IMR-90 (cell line): ENCODE data around the gene CIAO2A. TPM values are rescaled to one million over a fixed set of nuclear protein-coding genes. Genes with fewer than 3 reads are reported as not detected.

Experiments
- ATAC-seq: fragments of 200-7000 bp; cut with Tn5 transposase; 2 replicates; pipeline ENCODE4 v1.9.1; 2020; ENCODE audit warnings: low read depth, mild to moderate bottlenecking, moderate library complexity
- BruUV-seq: library from RNA; stranded (reverse); fragments of 400-500 nt; replicated peaks from 2 replicates; lab custom pipeline; 2021; lab: Mats Ljungman, UMichigan
- CTCF ChIA-PET: fragments of 300-600 bp; formaldehyde crosslinking; extraction: SDS; loops from one replicate; lab custom pipeline; 2021; ENCODE audit warnings: antibody characterized with exemption; lab: Yijun Ruan, JAX
- POLR2A ChIA-PET: fragments of 300-600 bp; sonication (Branson Sonifier 250); formaldehyde crosslinking; loops from one replicate; lab custom pipeline; 2022; ENCODE audit warnings: antibody characterized with exemption; ENCODE audit not compliant: unreplicated experiment; lab: Charles Lee
- DNase-seq: peaks from one replicate; pipeline ENCODE4 v3.0.0; 2013
- H2AFZ ChIP-seq: replicated peaks from 2 replicates; pipeline ENCODE3; 2013; ENCODE audit warnings: low read length, mild to moderate bottlenecking; ENCODE audit not compliant: poor library complexity
- H2AK5ac ChIP-seq: 2 replicates; pipeline ENCODE4 v1.6.1; 2013; ENCODE audit warnings: low read depth, low read length, inconsistent platforms
- H2AK9ac ChIP-seq: replicated peaks from 2 replicates; pipeline ENCODE3; 2013; ENCODE audit warnings: mild to moderate bottlenecking, low read depth, low read length, moderate library complexity; ENCODE audit not compliant: poor library complexity
- H2BK120ac ChIP-seq: 2 replicates; pipeline ENCODE4 v1.6.1; 2013; ENCODE audit warnings: low read depth, low read length, inconsistent platforms
- H2BK15ac ChIP-seq: 3 replicates; pipeline ENCODE4 v1.6.1; 2013; ENCODE audit warnings: low read depth, low read length, inconsistent platforms
- H2BK20ac ChIP-seq: 2 replicates; pipeline ENCODE4 v1.6.1; 2013; ENCODE audit warnings: low read depth, mild to moderate bottlenecking, inconsistent platforms, low read length, moderate library complexity
- H2BK5ac ChIP-seq: 2 replicates; pipeline ENCODE4 v1.6.1; 2013; ENCODE audit warnings: mild to moderate bottlenecking, low read depth, low read length, inconsistent platforms; ENCODE audit not compliant: poor library complexity, severe bottlenecking
- H3K14ac ChIP-seq: replicated peaks from 2 replicates; pipeline ENCODE4 v1.6.1; 2013; ENCODE audit warnings: low read depth, low read length, inconsistent platforms
- H3K18ac ChIP-seq: 2 replicates; pipeline ENCODE4 v1.6.1; 2013; ENCODE audit warnings: low read depth, low read length, control low read depth
- H3K23ac ChIP-seq: 2 replicates; pipeline ENCODE4 v1.6.1; 2013; ENCODE audit warnings: low read depth, low read length, inconsistent platforms
- H3K27ac ChIP-seq: 2 replicates; pipeline ENCODE4 v1.5.1; 2013; ENCODE audit warnings: mild to moderate bottlenecking, control low read depth, low read length; ENCODE audit not compliant: insufficient read depth
- H3K27me3 ChIP-seq: 2 replicates; pipeline ENCODE4 v1.6.1; 2013; ENCODE audit warnings: low read length; ENCODE audit not compliant: control insufficient read depth, insufficient read depth
- H3K36me3 ChIP-seq: 2 replicates; pipeline ENCODE4 v1.6.1; 2013; ENCODE audit warnings: low read length, mixed read lengths; ENCODE audit not compliant: control insufficient read depth, insufficient read depth
- H3K4ac ChIP-seq: 2 replicates; pipeline ENCODE4 v1.6.1; 2013; ENCODE audit warnings: low read depth, low read length, inconsistent platforms
- H3K4me1 ChIP-seq: 2 replicates; pipeline ENCODE4 v1.6.1; 2013; ENCODE audit warnings: low read length, mixed read lengths; ENCODE audit not compliant: control insufficient read depth, insufficient read depth
- H3K4me2 ChIP-seq: 2 replicates; pipeline ENCODE4 v1.6.1; 2013; ENCODE audit warnings: low read depth, mild to moderate bottlenecking, control low read depth, low read length, moderate library complexity
- H3K4me3 ChIP-seq: 2 replicates; pipeline ENCODE4 v1.5.1; 2013; ENCODE audit warnings: low read depth, mild to moderate bottlenecking, control low read depth, low read length, moderate library complexity; ENCODE audit not compliant: insufficient read depth
- H3K56ac ChIP-seq: 2 replicates; pipeline ENCODE4 v1.6.1; 2013; ENCODE audit warnings: low read length, inconsistent platforms; ENCODE audit not compliant: insufficient read depth; ENCODE audit errors: extremely low read depth
- H3K79me1 ChIP-seq, 2 experiments: 2 replicates each; pipeline ENCODE4 v1.6.1; 2013; ENCODE audit warnings: low read length in 2 of 2, inconsistent platforms in 1 of 2, low read depth in 1 of 2
- H3K9ac ChIP-seq: 2 replicates; pipeline ENCODE4 v1.6.1; 2013; ENCODE audit warnings: low read depth, low read length, control low read depth
- H3K9me1 ChIP-seq: 2 replicates; pipeline ENCODE4 v1.6.1; 2013; ENCODE audit warnings: low read length, inconsistent platforms; ENCODE audit not compliant: insufficient read depth
- H3K9me3 ChIP-seq: 2 replicates; pipeline ENCODE4 v1.6.1; 2013; ENCODE audit warnings: low read length; ENCODE audit not compliant: control insufficient read depth, insufficient read depth
- H4K20me1 ChIP-seq: 2 replicates; pipeline ENCODE4 v1.6.1; 2013; ENCODE audit warnings: low read length, inconsistent platforms; ENCODE audit not compliant: insufficient read depth
- H4K5ac ChIP-seq: 2 replicates; pipeline ENCODE4 v1.6.1; 2013; ENCODE audit warnings: mild to moderate bottlenecking, low read depth, low read length, control low read depth
- H4K8ac ChIP-seq, 2 experiments: 2 replicates each; pipeline ENCODE4 v1.6.1; 2013; ENCODE audit warnings: low read depth in 2 of 2, low read length in 2 of 2, control low read depth in 1 of 2, inconsistent platforms in 1 of 2
- H4K91ac ChIP-seq: 2 replicates; pipeline ENCODE4 v1.6.1; 2013; ENCODE audit warnings: low read depth, low read length, inconsistent platforms; ENCODE audit not compliant: insufficient read depth
- BHLHE40 ChIP-seq: fragments of 150-350 bp; IDR thresholded peaks from 2 replicates; pipeline ENCODE4 v1.6.1; 2016; ENCODE audit warnings: mild to moderate bottlenecking, low read depth, low read length
- CEBPB ChIP-seq: IDR thresholded peaks from 2 replicates; pipeline ENCODE4 v1.6.1; 2012; ENCODE audit warnings: low read depth, low read length, improper control_type of control experiment
- CTCF ChIP-seq: conservative IDR thresholded peaks from 2 replicates; pipeline ENCODE4 v1.5.1; 2012; ENCODE audit warnings: mild to moderate bottlenecking, low read depth, low read length, improper control_type of control experiment
- ELK1 ChIP-seq: fragments of 150-350 bp; IDR thresholded peaks from 2 replicates; pipeline ENCODE4 v1.6.1; 2016; ENCODE audit warnings: low read depth, mild to moderate bottlenecking, low read length, moderate library complexity, borderline replicate concordance
- MAFK ChIP-seq: IDR thresholded peaks from 2 replicates; pipeline ENCODE4 v1.6.1; 2012; ENCODE audit warnings: low read depth, low read length, improper control_type of control experiment
- MAZ ChIP-seq: IDR thresholded peaks from 2 replicates; pipeline ENCODE4 v1.6.1; 2012; ENCODE audit warnings: low read depth, mild to moderate bottlenecking, low read length, improper control_type of control experiment, moderate library complexity, borderline replicate concordance
- MXI1 ChIP-seq: IDR thresholded peaks from 2 replicates; pipeline ENCODE4 v1.6.1; 2012; ENCODE audit warnings: low read depth, mild to moderate bottlenecking, low read length, moderate library complexity, borderline replicate concordance
- NFE2L2 ChIP-seq: fragments of 150-350 bp; IDR thresholded peaks from 2 replicates; pipeline ENCODE4 v1.6.1; 2016; ENCODE audit warnings: low read depth, mild to moderate bottlenecking, low read length
- POLR2A ChIP-seq: IDR thresholded peaks from 2 replicates; pipeline ENCODE4 v1.6.1; 2012; ENCODE audit warnings: mild to moderate bottlenecking, low read depth, low read length
- RAD21 ChIP-seq: IDR thresholded peaks from 2 replicates; pipeline ENCODE4 v1.6.1; 2012; ENCODE audit warnings: low read length, improper control_type of control experiment
- RCOR1 ChIP-seq: IDR thresholded peaks from 2 replicates; pipeline ENCODE4 v1.6.1; 2012; ENCODE audit warnings: mild to moderate bottlenecking, low read length, improper control_type of control experiment; ENCODE audit not compliant: insufficient replicate concordance
- SMC3 ChIP-seq: fragments of 150-350 bp; IDR thresholded peaks from 2 replicates; pipeline ENCODE4 v1.6.1; 2016; ENCODE audit warnings: low read depth, mild to moderate bottlenecking, antibody characterized with exemption, low read length, moderate library complexity
- USF2 ChIP-seq: fragments of 150-350 bp; IDR thresholded peaks from 2 replicates; pipeline ENCODE4 v1.6.1; 2017; ENCODE audit warnings: mild to moderate bottlenecking, antibody characterized with exemption, low read length, low read depth
- WGBS, 2 experiments: methylation state at CpG; one replicate each; pipeline versions ENCODE4 v1.1.5 to v1.1.7; 2013; ENCODE audit warnings: missing lambda C conversion rate in 2 of 2; ENCODE audit not compliant: insufficient read length in 1 of 2; ENCODE audit errors: extremely low coverage in 2 of 2; 5-methylcytosine and 5-hydroxymethylcytosine counted together
- dilution Hi-C: fragments of 300-500 bp; cut with HindIII; formaldehyde crosslinking; loops from one replicate; pipeline ENCODE4 v1.14.3; 2018; ENCODE audit warnings: low sequenced_read_pairs; ENCODE audit not compliant: unreplicated experiment
- in situ Hi-C: fragments of 300-500 bp; cut with MboI; formaldehyde crosslinking; loops from 3 replicates; pipeline ENCODE4 v1.14.3; 2019; ENCODE audit warnings: low sequenced_read_pairs, inconsistent platforms, mixed read lengths
- intact Hi-C: fragments of 100-400 bp; cut with micrococcal nuclease; formaldehyde crosslinking; loops from 2 replicates; pipeline ENCODE4 v1.10.0; 2022
- polyA plus RNA-seq, 3 experiments: library from polyadenylated mRNA; depleted of rRNA; stranded (reverse); fragments of >200 nt; gene quantifications; 2 replicates each; pipeline ENCODE4 v1.2.3, GENCODE V29; 2012; ENCODE audit warnings: low replicate concordance in 1 of 3
- total RNA-seq: library from RNA; depleted of rRNA; stranded (reverse); fragments of >200 nt; gene quantifications from 2 replicates; pipeline ENCODE4 v1.2.3, GENCODE V29; 2012

Gene CIAO2A
- total and polyA plus RNA-seq, 2 of the 4 experiments (the other 2 are of a cell fraction) = 36.7 to 38.3 TPM

GRCh38 chr15:64050281-64051092 lies 43.2 kb downstream of the CIAO2A start:
- intact Hi-C loops = no loop called here
- no peak overlapping the region for H2BK20ac ChIP-seq
- DNase-seq = no peak
- ATAC-seq = no peak
- H3K9ac ChIP-seq = no peak overlapping the region
- no peak overlapping the region for H3K4me3 ChIP-seq
- H2AFZ ChIP-seq = no peak overlapping the region
- POLR2A ChIA-PET = no interaction called here
- H3K4me2 ChIP-seq = no peak overlapping the region
- no peak overlapping the region for H3K27ac ChIP-seq
- H3K27me3 ChIP-seq = peaks cover 31% of the 10 kb centered on the region
- H4K91ac ChIP-seq = no peak overlapping the region
- TF ChIP-seq RAD21 (no peak), MAZ (no peak), MXI1 (no peak), CEBPB (no peak), MAFK (no peak), CTCF (no peak), USF2 (no peak), RCOR1 (no peak), POLR2A (no peak), ELK1 (no peak), SMC3 (no peak), BHLHE40 (no peak), NFE2L2 (no peak)
- no peak overlapping the region for H3K23ac ChIP-seq
- BruUV-seq = no TSS peak
- H3K14ac ChIP-seq = no peak overlapping the region
- no peak overlapping the region for H4K8ac ChIP-seq
- no peak overlapping the region for H3K4ac ChIP-seq
- in situ Hi-C loops = loop anchor here (25.0 kb wide), 2 partner anchors 413 to 763 kb away; partner anchors contain the start of gene APH1B
- no peak overlapping the region for H2AK5ac ChIP-seq
- no peaks in the 10 kb centered on the region for H3K9me3 ChIP-seq
- H2BK5ac ChIP-seq = no peak overlapping the region
- no peak overlapping the region for H3K18ac ChIP-seq
- WGBS, 2 experiments = 73% methylated on average over 3 of the region's 8 CpGs; no CpG with 5 or more reads in 1 of the 2 experiments
- peaks cover 1% of the 10 kb centered on the region; the same call in 1 of the 2 replicates for H3K4me1 ChIP-seq
- H2AK9ac ChIP-seq = no peak overlapping the region
- dilution Hi-C loops = no loop called here
- H3K56ac ChIP-seq = no peak overlapping the region
- H4K5ac ChIP-seq = no peak overlapping the region
- H4K20me1 ChIP-seq = no peaks in the 10 kb centered on the region; the same call in 1 of the 2 replicates
- 0 out of 2 replicates have a peak, but pooled peaks cover 2% of the 10 kb centered on the region for H3K9me1 ChIP-seq
- H2BK120ac ChIP-seq = no peak overlapping the region
- CTCF ChIA-PET = no interaction called here
- no peaks in the 10 kb centered on the region for H3K36me3 ChIP-seq
- no peaks in the 10 kb centered on the region for H3K79me1 ChIP-seq
- H2BK15ac ChIP-seq = no peak overlapping the region
